ENCODE results near the gene ARVCF. TPM values are rescaled to one million over a fixed set of nuclear protein-coding genes. Genes with fewer than 3 reads are reported as not detected.

ARVCF gene
- total and polyA plus RNA-seq, 2 experiments from 2014 or later = 15.6 to 122 TPM

GRCh38 chr22:20029550-20030225, 13.1 kb upstream of the ARVCF start:
- H3K4me1 ChIP-seq (ENCODE audit: insufficient read depth) = no peaks in the 10 kb centered on the region
- no peaks in the 10 kb centered on the region for H3K36me3 ChIP-seq (ENCODE audit: insufficient read depth)
- peaks cover 7% of the 10 kb centered on the region for H3K27me3 Mint-ChIP-seq (ENCODE audit: insufficient read depth, low read depth, poor library complexity)
- no peaks in the 10 kb centered on the region for H3K27me3 ChIP-seq (ENCODE audit: insufficient read depth)
- no peak overlapping the region for H3K27ac ChIP-seq (ENCODE audit: low read depth)
- ATAC-seq (no peak), DNase-seq (ENCODE audit: low spot score) (no peak)
- H3K4me3 ChIP-seq = no peak overlapping the region
- no peak overlapping the region for H3K4me2 ChIP-seq
- no peaks in the 10 kb centered on the region for H3K4me1 Mint-ChIP-seq
- H3K27ac Mint-ChIP-seq = no peak overlapping the region
- TF ChIP-seq NANOG (IDR thresholded peaks at IDR 0.05; ENCODE audit: borderline replicate concordance) (no peak), ZNF114 (CRISPR knock-in tag; IDR thresholded peaks at IDR 0.05) (no peak), STAT1 (IDR thresholded peaks at IDR 0.05; ENCODE audit: unreplicated experiment) (no peak), CREB1 (CRISPR knock-in tag; IDR thresholded peaks at IDR 0.05; ENCODE audit: low read depth) (no peak), ZNF331 (CRISPR knock-in tag; IDR thresholded peaks at IDR 0.05; ENCODE audit: low read depth) (no peak)
- H2AFZ ChIP-seq = no peak overlapping the region
- no peaks in the 10 kb centered on the region for H3F3A ChIP-seq (replicated peaks; ENCODE audit: low read depth)
- no peaks in the 10 kb centered on the region; the same call in none of the 2 replicates for H4K20me1 ChIP-seq (replicated peaks; ENCODE audit: insufficient read depth)
- H3K4me3 Mint-ChIP-seq = no peak overlapping the region
- H3K9me3 Mint-ChIP-seq = no peaks in the 10 kb centered on the region
- no peaks in the 10 kb centered on the region for H3K36me3 Mint-ChIP-seq (ENCODE audit: low read depth)
- H3K79me2 ChIP-seq (replicated peaks; ENCODE audit: insufficient read depth) = no peaks in the 10 kb centered on the region
- no peaks in the 10 kb centered on the region for H3K9me2 ChIP-seq (ENCODE audit: insufficient read depth)

DNA sequence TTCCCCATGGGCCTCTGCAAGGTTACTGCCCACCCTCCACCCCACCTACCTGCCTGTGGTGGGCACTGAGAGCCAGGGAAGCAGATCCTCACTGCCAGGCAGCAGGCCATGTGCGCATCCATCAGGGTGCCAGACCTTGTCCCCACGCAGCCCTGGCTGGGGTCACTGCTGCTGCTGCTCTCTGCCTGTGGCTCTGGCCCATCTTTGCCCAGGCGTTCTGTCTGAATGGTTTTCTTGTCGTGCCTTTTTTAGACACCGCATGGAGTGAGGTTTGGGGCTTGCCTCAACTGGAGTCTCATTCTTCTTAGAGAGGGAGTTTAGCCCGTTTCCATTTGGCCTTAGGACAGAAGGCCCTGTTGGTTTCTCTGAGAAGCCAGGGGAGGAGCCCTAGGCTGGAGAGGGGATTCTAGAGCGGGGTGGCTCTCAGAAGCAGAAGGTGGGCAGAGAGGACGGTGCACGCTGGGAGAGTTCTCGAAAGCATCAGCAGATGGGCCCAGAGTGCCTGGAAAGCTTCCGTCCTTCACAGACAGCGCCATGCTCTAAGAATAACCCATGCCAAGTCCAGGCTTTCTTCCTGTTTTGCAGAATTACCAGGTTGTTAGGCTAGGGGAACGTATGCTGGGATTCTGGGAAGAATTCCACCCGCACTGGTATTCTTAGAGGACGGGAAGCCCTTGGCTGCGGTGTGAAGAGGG, 12.4 kb upstream of the ARVCF start:
- peaks cover 7% of the 10 kb centered on the region for H3K27me3 Mint-ChIP-seq (ENCODE audit: insufficient read depth, low read depth, poor library complexity)
- H2AFZ ChIP-seq = no peak overlapping the region
- H3K9me2 ChIP-seq (ENCODE audit: insufficient read depth) = no peaks in the 10 kb centered on the region
- H3F3A ChIP-seq (replicated peaks; ENCODE audit: low read depth) = no peaks in the 10 kb centered on the region
- no peaks in the 10 kb centered on the region for H3K4me1 ChIP-seq (ENCODE audit: insufficient read depth)
- H3K36me3 Mint-ChIP-seq (ENCODE audit: low read depth) = no peaks in the 10 kb centered on the region
- no peak for ATAC-seq
- H3K4me1 Mint-ChIP-seq = no peaks in the 10 kb centered on the region
- no peak overlapping the region for H3K27ac ChIP-seq (ENCODE audit: low read depth)
- H3K4me3 ChIP-seq = no peak overlapping the region
- no peak overlapping the region for H3K27ac Mint-ChIP-seq
- H4K20me1 ChIP-seq (replicated peaks; ENCODE audit: insufficient read depth) = no peaks in the 10 kb centered on the region; the same call in none of the 2 replicates
- H3K27me3 ChIP-seq (ENCODE audit: insufficient read depth) = no peaks in the 10 kb centered on the region
- H3K4me3 Mint-ChIP-seq = no peak overlapping the region
- H3K36me3 ChIP-seq (ENCODE audit: insufficient read depth) = no peaks in the 10 kb centered on the region
- DNase-seq (ENCODE audit: low spot score) = no peak
- H3K9me3 Mint-ChIP-seq = no peaks in the 10 kb centered on the region
- no peaks in the 10 kb centered on the region for H3K79me2 ChIP-seq (replicated peaks; ENCODE audit: insufficient read depth)
- no peak overlapping the region for H3K4me2 ChIP-seq
- no peak for TF ChIP-seq ZNF331 (CRISPR knock-in tag; IDR thresholded peaks at IDR 0.05; ENCODE audit: low read depth)
- no peak for TF ChIP-seq POLR2AphosphoS5 (IDR thresholded peaks at IDR 0.05; ENCODE audit: low read depth)
- TF ChIP-seq CREB1 (CRISPR knock-in tag; IDR thresholded peaks at IDR 0.05; ENCODE audit: low read depth) = no peak
- no peak for TF ChIP-seq EZH2 (IDR thresholded peaks at IDR 0.05; ENCODE audit: low read depth, unreplicated experiment)
- TF ChIP-seq, protein P1, sequence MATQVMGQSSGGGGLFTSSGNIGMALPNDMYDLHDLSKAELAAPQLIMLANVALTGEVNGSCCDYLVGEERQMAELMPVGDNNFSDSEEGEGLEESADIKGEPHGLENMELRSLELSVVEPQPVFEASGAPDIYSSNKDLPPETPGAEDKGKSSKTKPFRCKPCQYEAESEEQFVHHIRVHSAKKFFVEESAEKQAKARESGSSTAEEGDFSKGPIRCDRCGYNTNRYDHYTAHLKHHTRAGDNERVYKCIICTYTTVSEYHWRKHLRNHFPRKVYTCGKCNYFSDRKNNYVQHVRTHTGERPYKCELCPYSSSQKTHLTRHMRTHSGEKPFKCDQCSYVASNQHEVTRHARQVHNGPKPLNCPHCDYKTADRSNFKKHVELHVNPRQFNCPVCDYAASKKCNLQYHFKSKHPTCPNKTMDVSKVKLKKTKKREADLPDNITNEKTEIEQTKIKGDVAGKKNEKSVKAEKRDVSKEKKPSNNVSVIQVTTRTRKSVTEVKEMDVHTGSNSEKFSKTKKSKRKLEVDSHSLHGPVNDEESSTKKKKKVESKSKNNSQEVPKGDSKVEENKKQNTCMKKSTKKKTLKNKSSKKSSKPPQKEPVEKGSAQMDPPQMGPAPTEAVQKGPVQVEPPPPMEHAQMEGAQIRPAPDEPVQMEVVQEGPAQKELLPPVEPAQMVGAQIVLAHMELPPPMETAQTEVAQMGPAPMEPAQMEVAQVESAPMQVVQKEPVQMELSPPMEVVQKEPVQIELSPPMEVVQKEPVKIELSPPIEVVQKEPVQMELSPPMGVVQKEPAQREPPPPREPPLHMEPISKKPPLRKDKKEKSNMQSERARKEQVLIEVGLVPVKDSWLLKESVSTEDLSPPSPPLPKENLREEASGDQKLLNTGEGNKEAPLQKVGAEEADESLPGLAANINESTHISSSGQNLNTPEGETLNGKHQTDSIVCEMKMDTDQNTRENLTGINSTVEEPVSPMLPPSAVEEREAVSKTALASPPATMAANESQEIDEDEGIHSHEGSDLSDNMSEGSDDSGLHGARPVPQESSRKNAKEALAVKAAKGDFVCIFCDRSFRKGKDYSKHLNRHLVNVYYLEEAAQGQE (IDR thresholded peaks at IDR 0.05; ENCODE audit: unreplicated experiment) = no peak
- no peak for TF ChIP-seq JUNB (IDR thresholded peaks at IDR 0.05; ENCODE audit: unreplicated experiment)
- TF ChIP-seq ZNF114 (CRISPR knock-in tag; IDR thresholded peaks at IDR 0.05) = no peak
- TF ChIP-seq NANOG (IDR thresholded peaks at IDR 0.05; ENCODE audit: borderline replicate concordance) = no peak
- no peak for TF ChIP-seq CTCF (conservative IDR thresholded peaks at IDR 0.05; ENCODE audit: low read depth in 2 of 2)
